ENCODE results near the gene BTK.
"Not testable (repeated sequence)": the region's sequence is repeated elsewhere in the genome, so short reads cannot be mapped to it uniquely, and the experiment has no call there.

BTK gene

GRCh38 chrX:101334310-101334709, 51.7 kb downstream of the BTK start:
- not testable (repeated sequence) for DNase-seq

- DNase-seq: not testable (repeated sequence)
Observed at GRCh38 chrX:101326600-101326999, 59.4 kb downstream of the BTK start.

- DNase-seq: no peak
Observed at GRCh38 chrX:101303790-101304189, 82.2 kb downstream of the BTK start.
